ENCODE data around the gene NUP50. TPM values are rescaled to one million over a fixed set of nuclear protein-coding genes. Genes with fewer than 3 reads are reported as not detected.

NUP50 gene
- total RNA-seq, 1 experiment from 2014 or later, result 134 TPM

DNA sequence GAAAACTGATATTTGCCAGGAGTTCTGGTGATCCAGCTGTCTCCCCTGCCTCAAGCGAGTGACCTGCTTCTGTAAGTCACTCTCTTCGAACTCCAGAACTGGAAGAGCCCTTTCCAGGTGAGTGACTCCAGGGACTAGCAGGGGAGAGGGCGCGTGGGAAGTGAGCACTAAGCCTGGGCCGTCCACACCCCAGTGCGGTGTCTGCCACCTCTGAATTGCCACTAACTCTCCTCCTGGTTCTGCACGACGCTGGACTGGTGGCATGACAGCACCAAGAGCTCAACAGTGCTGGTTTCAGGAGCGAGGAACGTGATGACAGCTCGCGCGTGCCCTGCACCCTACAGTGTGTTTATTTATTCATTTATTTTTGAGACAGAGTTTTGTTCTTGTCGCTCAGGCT is 54.1 kb downstream of the NUP50 start:
- H3K79me2 ChIP-seq (ENCODE audit: insufficient read depth, low read length), result no peaks in the 10 kb centered on the region; the same call in 1 of the 2 replicates
- H2BK12ac ChIP-seq (ENCODE audit: insufficient read length, low read depth, low read length), result no peak overlapping the region
- no peak overlapping the region for H3T11ph ChIP-seq (ENCODE audit: low read length)
- no peak overlapping the region for H4K5ac ChIP-seq (ENCODE audit: insufficient read length, low read depth, low read length)
- DNase-seq, result no peak
- H4K91ac ChIP-seq (ENCODE audit: insufficient read length, low read depth, low read length), result no peak overlapping the region
- H3K4ac ChIP-seq (ENCODE audit: low read depth, low read length), result no peak overlapping the region
- no peak overlapping the region; the same call in 1 of the 2 replicates for H3K14ac ChIP-seq (ENCODE audit: insufficient read depth, low read length)
- no peak overlapping the region for H3K4me2 ChIP-seq (ENCODE audit: insufficient read depth, insufficient read length, low read length)
- no peaks in the 10 kb centered on the region for H3K9me3 ChIP-seq (ENCODE audit: control insufficient read depth, low read depth, low read length)
- H2BK5ac ChIP-seq (ENCODE audit: insufficient read length, low read length), result no peak overlapping the region
- no CpG with 5 or more reads among the region's 14 CpGs for WGBS (ENCODE audit: extremely low coverage, insufficient read length, low lambda C conversion rate)
- no peak overlapping the region for H2AK5ac ChIP-seq (ENCODE audit: insufficient read length, low read length)
- no peak overlapping the region for H2BK120ac ChIP-seq (ENCODE audit: low read depth, low read length, poor library complexity, severe bottlenecking)
- H3K56ac ChIP-seq (ENCODE audit: insufficient read length, low read depth, low read length), result no peak overlapping the region
- no peak overlapping the region for H3K9ac ChIP-seq (ENCODE audit: extremely low read depth, insufficient read length, low read length)
- no peaks in the 10 kb centered on the region for H3K27me3 ChIP-seq (ENCODE audit: insufficient read depth, low read length)
- Mint-ChIP-seq H3K4me3 (no peak overlapping the region; a peak in 1 of 5 replicates), H3K9me3 (no peaks in the 10 kb centered on the region), H3K27ac (0 out of 7 replicates have a peak overlapping the region, but pooled peaks of 1 of the 3 experiments have one; percentile 44), H3K36me3 (ENCODE audit: insufficient read depth in 1 of 3, low read depth in 3 of 3) (no peaks in the 10 kb centered on the region), H3K27me3 (ENCODE audit: low read depth) (no peaks in the 10 kb centered on the region; the same call in none of the 2 replicates), H3K4me1 (peaks cover 23 to 29% of the 10 kb centered on the region in 2 experiments)
- no peak overlapping the region for H4K8ac ChIP-seq (replicated peaks; ENCODE audit: insufficient read length, low read depth, low read length)
- no peak overlapping the region for H3K18ac ChIP-seq (ENCODE audit: insufficient read length, low read depth, low read length)
- no peak overlapping the region for H2BK20ac ChIP-seq (ENCODE audit: low read depth, low read length, poor library complexity, severe bottlenecking)
- H3K27ac ChIP-seq (ENCODE audit: insufficient read length, low read depth, low read length), result no peak overlapping the region
- TF ChIP-seq, protein P1, sequence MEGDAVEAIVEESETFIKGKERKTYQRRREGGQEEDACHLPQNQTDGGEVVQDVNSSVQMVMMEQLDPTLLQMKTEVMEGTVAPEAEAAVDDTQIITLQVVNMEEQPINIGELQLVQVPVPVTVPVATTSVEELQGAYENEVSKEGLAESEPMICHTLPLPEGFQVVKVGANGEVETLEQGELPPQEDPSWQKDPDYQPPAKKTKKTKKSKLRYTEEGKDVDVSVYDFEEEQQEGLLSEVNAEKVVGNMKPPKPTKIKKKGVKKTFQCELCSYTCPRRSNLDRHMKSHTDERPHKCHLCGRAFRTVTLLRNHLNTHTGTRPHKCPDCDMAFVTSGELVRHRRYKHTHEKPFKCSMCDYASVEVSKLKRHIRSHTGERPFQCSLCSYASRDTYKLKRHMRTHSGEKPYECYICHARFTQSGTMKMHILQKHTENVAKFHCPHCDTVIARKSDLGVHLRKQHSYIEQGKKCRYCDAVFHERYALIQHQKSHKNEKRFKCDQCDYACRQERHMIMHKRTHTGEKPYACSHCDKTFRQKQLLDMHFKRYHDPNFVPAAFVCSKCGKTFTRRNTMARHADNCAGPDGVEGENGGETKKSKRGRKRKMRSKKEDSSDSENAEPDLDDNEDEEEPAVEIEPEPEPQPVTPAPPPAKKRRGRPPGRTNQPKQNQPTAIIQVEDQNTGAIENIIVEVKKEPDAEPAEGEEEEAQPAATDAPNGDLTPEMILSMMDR (conservative IDR thresholded peaks at IDR 0.05), result no peak
- no peak overlapping the region for H3K23ac ChIP-seq (ENCODE audit: insufficient read length, low read depth, low read length)
- H2AFZ ChIP-seq (ENCODE audit: low read length), result no peak overlapping the region
- H4K20me1 ChIP-seq (ENCODE audit: control insufficient read depth, insufficient read depth, insufficient read length), result no peaks in the 10 kb centered on the region
- H3K4me1 ChIP-seq (ENCODE audit: insufficient read depth, low read length), result no peaks in the 10 kb centered on the region
- no peaks in the 10 kb centered on the region for H3K79me1 ChIP-seq (ENCODE audit: insufficient read depth, low read depth, low read length, poor library complexity, severe bottlenecking)
- no peaks in the 10 kb centered on the region for H3K23me2 ChIP-seq (ENCODE audit: insufficient read length, low read depth, low read length, poor library complexity, severe bottlenecking)
- H2BK15ac ChIP-seq (ENCODE audit: low read depth, low read length), result no peak overlapping the region
